ENCODE data around the gene NOD2. TPM values are rescaled to one million over a fixed set of nuclear protein-coding genes. Genes with fewer than 3 reads are reported as not detected.

NOD2 gene
- 1 to 10 TPM; 2.9 to 6.2 (median 3.9) TPM for total RNA-seq

- ATAC-seq (peak; percentile 55 to 70), DNase-seq (peak; percentile 24)
- H3K9me3 Mint-ChIP-seq, result no peaks in the 10 kb centered on the region
- H3K4me3 Mint-ChIP-seq, result peak within 1 kb of the TSS; percentile 79
- no peaks in the 10 kb centered on the region for H3K36me3 Mint-ChIP-seq (ENCODE audit: insufficient read depth)
- H3K4me1 Mint-ChIP-seq (ENCODE audit: low read depth), result peaks cover 58% of the 10 kb centered on the region
- H3K27me3 Mint-ChIP-seq (ENCODE audit: low read depth), result no peaks in the 10 kb centered on the region
These were observed at the start of gene NOD2 for GRCh38 chr16:50692999-50693781. NOD2 (plus strand) TSS chr16:50693606; CDS start chr16:50699496, 5,890 bp downstream.

DNA sequence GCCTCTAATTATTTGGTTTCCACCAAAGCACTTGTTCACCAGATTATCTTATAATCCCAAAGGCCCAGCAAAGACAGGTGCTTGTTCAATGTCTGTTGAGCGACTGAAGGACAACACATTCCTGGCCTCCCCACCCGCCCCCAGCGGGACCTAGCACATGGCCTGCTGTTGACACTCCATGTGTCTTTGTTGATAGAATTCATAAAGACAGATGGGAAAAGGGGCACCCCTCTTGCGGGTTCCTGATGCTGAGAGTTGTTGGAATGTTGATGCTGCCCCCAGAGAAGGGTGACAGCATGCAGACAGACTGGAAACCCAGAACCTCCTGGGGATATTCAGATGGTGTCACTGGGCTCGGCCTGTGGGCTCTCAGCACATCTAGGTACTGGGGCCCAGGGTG lies 49.2 kb upstream of the NOD2 start:
- Mint-ChIP-seq H3K9me3 (no peaks in the 10 kb centered on the region), H3K4me3 (no peak overlapping the region), H3K36me3 (ENCODE audit: insufficient read depth) (no peaks in the 10 kb centered on the region), H3K27me3 (ENCODE audit: low read depth) (no peaks in the 10 kb centered on the region), H3K4me1 (ENCODE audit: low read depth) (peaks cover 4% of the 10 kb centered on the region)
- ATAC-seq (no peak), DNase-seq (no peak)

DNA sequence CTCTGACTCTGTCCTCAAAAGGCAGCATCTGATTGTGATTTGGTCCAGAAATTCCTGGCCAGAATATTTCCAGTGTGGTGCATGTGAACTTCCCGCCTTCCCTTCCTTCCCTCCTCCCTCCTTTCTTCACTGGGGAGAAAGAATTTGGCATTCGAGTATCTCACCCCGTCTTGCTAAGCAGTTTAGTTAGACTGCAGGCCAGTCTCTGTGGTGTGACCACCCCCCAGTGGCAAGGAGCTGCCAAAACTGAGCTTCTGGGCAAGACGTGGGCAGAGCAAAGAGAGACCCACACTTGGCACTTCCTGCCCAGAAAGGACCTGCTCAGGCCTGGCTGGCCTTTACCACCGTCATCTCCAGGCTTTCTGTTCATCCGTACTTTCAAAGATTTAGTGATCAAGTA lies 48.7 kb upstream of the NOD2 start:
- Mint-ChIP-seq H3K9me3 (no peaks in the 10 kb centered on the region), H3K4me1 (ENCODE audit: low read depth) (peaks cover 4% of the 10 kb centered on the region), H3K36me3 (ENCODE audit: insufficient read depth) (no peaks in the 10 kb centered on the region), H3K4me3 (no peak overlapping the region), H3K27me3 (ENCODE audit: low read depth) (no peaks in the 10 kb centered on the region)
- ATAC-seq (peak; percentile 61 to 62), DNase-seq (peak; percentile 23)

DNA sequence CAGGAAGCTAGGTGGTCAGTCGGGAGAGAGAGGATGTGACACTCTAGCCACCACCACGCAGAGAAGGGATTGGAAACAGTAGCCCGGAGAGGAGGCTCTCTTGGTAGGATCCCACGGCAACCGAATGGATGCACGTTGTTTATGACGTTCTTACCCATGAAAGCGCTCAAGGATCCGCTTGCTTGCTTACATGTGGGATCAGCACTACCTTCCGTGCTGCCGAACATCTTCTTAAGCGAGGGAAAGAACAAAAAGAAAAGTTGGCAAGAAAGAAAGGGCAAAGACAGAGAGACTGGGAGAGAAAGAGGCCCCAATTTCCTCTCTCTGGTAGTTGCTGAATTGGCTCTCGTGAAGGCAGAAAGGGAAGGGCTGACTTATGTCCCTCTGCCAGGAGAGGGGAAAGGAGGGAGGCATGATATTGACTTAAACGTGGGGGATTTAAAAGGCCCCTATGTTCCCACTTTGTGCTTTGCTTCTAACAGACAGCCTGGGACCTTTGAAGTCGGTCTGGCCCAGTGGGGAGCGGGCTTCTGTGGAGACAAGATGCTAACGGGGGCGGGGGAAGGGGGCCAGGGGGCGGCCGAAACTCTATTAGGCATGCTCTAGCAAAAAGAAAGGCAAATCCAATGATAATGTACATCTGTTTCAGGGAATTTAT lies 47.7 kb upstream of the NOD2 start:
- ATAC-seq, result no peak
- peaks cover 4% of the 10 kb centered on the region for H3K4me1 Mint-ChIP-seq (ENCODE audit: low read depth)
- H3K4me3 Mint-ChIP-seq, result no peak overlapping the region
- no peaks in the 10 kb centered on the region for H3K9me3 Mint-ChIP-seq
- H3K27me3 Mint-ChIP-seq (ENCODE audit: low read depth), result no peaks in the 10 kb centered on the region
- no peak for DNase-seq
- H3K36me3 Mint-ChIP-seq (ENCODE audit: insufficient read depth), result no peaks in the 10 kb centered on the region

DNA sequence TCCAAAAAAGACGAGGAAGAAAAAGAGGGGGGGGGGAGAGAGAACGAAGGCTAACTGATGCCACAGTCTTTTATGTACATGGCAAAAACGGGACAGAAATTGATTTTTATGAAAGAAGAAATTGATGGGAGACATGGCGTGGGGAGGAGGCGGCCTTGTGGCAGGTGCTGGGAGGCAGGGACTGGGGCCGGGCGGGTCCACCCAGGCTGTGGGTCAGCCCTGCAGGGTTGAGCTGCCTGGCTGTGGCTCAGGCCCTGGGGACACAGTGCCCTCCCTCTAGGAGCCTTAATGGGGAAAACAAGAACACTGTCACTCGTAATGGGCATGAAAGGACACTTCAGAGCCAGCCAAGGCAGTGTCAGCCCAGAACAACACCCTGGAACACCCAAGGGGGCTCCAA lies 47.1 kb upstream of the NOD2 start:
- H3K4me1 Mint-ChIP-seq (ENCODE audit: low read depth), result peaks cover 4% of the 10 kb centered on the region
- H3K36me3 Mint-ChIP-seq (ENCODE audit: insufficient read depth), result no peaks in the 10 kb centered on the region
- H3K27me3 Mint-ChIP-seq (ENCODE audit: low read depth), result no peaks in the 10 kb centered on the region
- no peak overlapping the region for H3K4me3 Mint-ChIP-seq
- ATAC-seq (no peak), DNase-seq (no peak)
- H3K9me3 Mint-ChIP-seq, result no peaks in the 10 kb centered on the region

- no peaks in the 10 kb centered on the region for H3K27me3 Mint-ChIP-seq (ENCODE audit: low read depth)
- no peak for DNase-seq
- no peak for ATAC-seq
- peaks cover 2% of the 10 kb centered on the region for H3K36me3 Mint-ChIP-seq (ENCODE audit: insufficient read depth)
- H3K4me3 Mint-ChIP-seq, result no peak overlapping the region
- no peaks in the 10 kb centered on the region for H3K4me1 Mint-ChIP-seq (ENCODE audit: low read depth)
- no peaks in the 10 kb centered on the region for H3K9me3 Mint-ChIP-seq
These were observed 41.5 kb upstream of the NOD2 start for GRCh38 chr16:50651835-50652438.

GRCh38 chr16:50652836-50653425 lies 40.5 kb upstream of the NOD2 start:
- H3K4me1 Mint-ChIP-seq (ENCODE audit: low read depth), result no peaks in the 10 kb centered on the region
- no peak overlapping the region for H3K4me3 Mint-ChIP-seq
- H3K9me3 Mint-ChIP-seq, result no peaks in the 10 kb centered on the region
- peaks cover 2% of the 10 kb centered on the region for H3K36me3 Mint-ChIP-seq (ENCODE audit: insufficient read depth)
- H3K27me3 Mint-ChIP-seq (ENCODE audit: low read depth), result no peaks in the 10 kb centered on the region
- ATAC-seq (no peak), DNase-seq (no peak)

- Mint-ChIP-seq H3K4me1 (ENCODE audit: low read depth) (no peaks in the 10 kb centered on the region), H3K4me3 (no peak overlapping the region)
- ATAC-seq, result no peak
These were observed 39.5 kb upstream of the NOD2 start for GRCh38 chr16:50653633-50654519.

DNA sequence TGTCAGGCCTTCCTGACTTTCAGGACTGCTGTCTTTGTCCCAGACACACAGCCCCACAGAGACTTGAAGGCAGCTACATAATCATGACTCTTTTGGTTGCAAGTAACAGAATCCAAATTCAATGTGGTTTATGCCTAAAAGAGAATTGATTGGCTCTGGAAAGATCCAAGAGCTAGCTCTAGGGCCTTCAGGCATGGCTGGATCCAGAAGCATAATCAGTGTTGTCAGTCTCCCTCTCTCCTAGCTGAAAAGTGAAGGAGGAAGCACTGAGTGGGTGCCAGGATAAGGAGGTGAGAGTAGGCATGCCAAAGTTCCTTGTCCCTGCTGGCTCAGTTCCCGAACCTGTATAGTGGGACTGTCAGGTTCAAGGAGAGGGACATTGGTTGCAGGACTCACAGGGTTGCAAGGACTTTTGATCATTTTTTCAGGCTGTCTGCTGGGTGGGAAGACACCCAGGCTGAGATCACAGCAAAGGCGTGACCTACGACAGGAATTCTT lies 37.8 kb upstream of the NOD2 start:
- ATAC-seq, result no peak
- Mint-ChIP-seq H3K9me3 (no peaks in the 10 kb centered on the region), H3K27me3 (ENCODE audit: low read depth) (no peaks in the 10 kb centered on the region), H3K4me1 (ENCODE audit: low read depth) (no peaks in the 10 kb centered on the region), H3K36me3 (ENCODE audit: insufficient read depth) (peaks cover 2% of the 10 kb centered on the region), H3K4me3 (no peak overlapping the region)
- DNase-seq, result no peak

More at GRCh38 chr16:50653633-50654519, 39.5 kb upstream of the NOD2 start:
- Mint-ChIP-seq H3K9me3 (no peaks in the 10 kb centered on the region), H3K36me3 (ENCODE audit: insufficient read depth) (peaks cover 2% of the 10 kb centered on the region), H3K27me3 (ENCODE audit: low read depth) (no peaks in the 10 kb centered on the region)
- DNase-seq, result no peak

- H3K4me3 Mint-ChIP-seq, result no peak overlapping the region
- ATAC-seq, result no peak
- no peak for DNase-seq
- peaks cover 2% of the 10 kb centered on the region for H3K9me3 Mint-ChIP-seq
- H3K27me3 Mint-ChIP-seq (ENCODE audit: low read depth), result no peaks in the 10 kb centered on the region
- no peaks in the 10 kb centered on the region for H3K4me1 Mint-ChIP-seq (ENCODE audit: low read depth)
- no peaks in the 10 kb centered on the region for H3K36me3 Mint-ChIP-seq (ENCODE audit: insufficient read depth)
These were observed 36.2 kb upstream of the NOD2 start for GRCh38 chr16:50657241-50657640.

DNA sequence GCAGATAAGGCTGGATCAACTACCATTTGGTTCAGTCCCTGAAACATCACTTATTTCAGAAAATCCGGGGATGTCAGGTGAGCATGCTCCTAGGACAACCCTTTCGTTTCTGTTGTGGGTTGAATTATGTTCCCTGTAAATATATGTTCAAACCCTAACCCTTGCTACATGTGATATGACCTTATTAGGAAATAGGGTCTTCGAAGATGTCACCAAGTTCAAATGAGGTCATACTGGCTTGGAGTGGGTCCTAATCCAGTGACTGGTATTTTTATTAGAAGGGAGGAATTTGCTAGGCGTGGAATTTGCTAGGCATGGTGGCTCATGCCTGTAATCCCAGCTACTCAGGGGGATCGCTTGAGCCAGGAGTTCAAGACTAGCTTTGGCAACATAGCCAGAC lies 33.6 kb upstream of the NOD2 start:
- Mint-ChIP-seq H3K9me3 (peaks cover 6% of the 10 kb centered on the region), H3K4me1 (ENCODE audit: low read depth) (peaks cover 3% of the 10 kb centered on the region), H3K27me3 (ENCODE audit: low read depth) (no peaks in the 10 kb centered on the region), H3K4me3 (no peak overlapping the region), H3K36me3 (ENCODE audit: insufficient read depth) (no peaks in the 10 kb centered on the region)
- no peak for DNase-seq
- no peak for ATAC-seq

- ATAC-seq, result no peak
- H3K27me3 Mint-ChIP-seq (ENCODE audit: low read depth), result no peaks in the 10 kb centered on the region
- H3K9me3 Mint-ChIP-seq, result peaks cover 6% of the 10 kb centered on the region
- H3K4me3 Mint-ChIP-seq, result no peak overlapping the region
- no peak for DNase-seq
- H3K4me1 Mint-ChIP-seq (ENCODE audit: low read depth), result peaks cover 24% of the 10 kb centered on the region
- H3K36me3 Mint-ChIP-seq (ENCODE audit: insufficient read depth), result no peaks in the 10 kb centered on the region
These were observed 31.0 kb upstream of the NOD2 start for GRCh38 chr16:50662306-50662940.

- peaks cover 10% of the 10 kb centered on the region for H3K36me3 Mint-ChIP-seq (ENCODE audit: insufficient read depth)
- H3K4me1 Mint-ChIP-seq (ENCODE audit: low read depth), result peaks cover 36% of the 10 kb centered on the region
- DNase-seq (no peak), ATAC-seq (no peak)
- peaks cover 6% of the 10 kb centered on the region for H3K9me3 Mint-ChIP-seq
- no peaks in the 10 kb centered on the region for H3K27me3 Mint-ChIP-seq (ENCODE audit: low read depth)
- H3K4me3 Mint-ChIP-seq, result no peak overlapping the region
These were observed 29.1 kb upstream of the NOD2 start for GRCh38 chr16:50664270-50664669.

All from activated T-cell treated with anti-CD3 and anti-CD28 coated beads, Interleukin-2, amount 50 U/mL, for 4 hours (primary cell).